GM19239 (cell line): ENCODE measurements around the gene ZNF397.
A peak's percentile ranks its signal among the peaks of the same experiment; 100 is the strongest.
"Not testable (repeated sequence)": the region's sequence is repeated elsewhere in the genome, so short reads cannot be mapped to it uniquely, and the experiment has no call there.

Experiments used
- DNase-seq: peaks from one replicate; pipeline ENCODE4 v3.0.0; 2011; ENCODE audit warnings: low spot score; ENCODE audit not compliant: insufficient read length
- FAIRE-seq: peaks from 2 replicates; lab custom pipeline; 2011; peaks lifted over from hg19 to GRCh38; lab: Jason Lieb, UNC

The ZNF397 gene

GRCh38 chr18:35240664-35241447, at the start of gene ZNF397:
TSS of gene ZNF397 (plus strand) at chr18:35241034. CDS start at chr18:35242471, 1,437 bp downstream.
- DNase-seq (peak; percentile 83), FAIRE-seq (peak; percentile 95)

- FAIRE-seq, result no peak
Measured at GRCh38 chr18:35191698-35192025, 49.2 kb upstream of the ZNF397 start.

DNA sequence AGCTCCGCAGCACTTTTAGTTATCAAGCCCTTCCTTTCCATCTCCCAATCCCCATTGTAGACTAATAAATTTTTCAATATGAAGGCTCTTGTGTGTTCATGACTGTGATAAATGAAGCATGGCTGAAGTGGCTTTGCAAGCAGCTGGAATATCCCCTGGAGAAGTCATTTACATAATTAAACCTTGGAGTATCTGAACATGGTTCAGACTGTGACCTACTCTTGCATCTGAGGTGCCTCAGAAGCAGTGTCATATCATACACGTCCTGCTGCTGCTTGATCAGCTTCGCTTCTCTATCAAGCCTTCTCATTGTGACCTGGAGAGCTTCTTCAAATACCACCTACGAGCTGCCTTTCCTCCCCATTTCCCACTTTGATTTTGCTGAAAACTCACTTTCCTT, 48.4 kb upstream of the ZNF397 start:
- no peak for FAIRE-seq
- DNase-seq, result no peak

More at GRCh38 chr18:35191698-35192025, 49.2 kb upstream of the ZNF397 start:
- no peak for DNase-seq

- FAIRE-seq, result no peak
- no peak for DNase-seq
Measured at GRCh38 chr18:35193316-35193715, 47.5 kb upstream of the ZNF397 start.

GRCh38 chr18:35197296-35197695, 43.5 kb upstream of the ZNF397 start:
- DNase-seq (no peak), FAIRE-seq (no peak)

GRCh38 chr18:35201256-35201931, 39.4 kb upstream of the ZNF397 start:
- no peak for DNase-seq
- FAIRE-seq, result no peak

- DNase-seq (no peak), FAIRE-seq (no peak)
Measured at GRCh38 chr18:35203067-35203466, 37.8 kb upstream of the ZNF397 start.

- no peak for FAIRE-seq
- no peak for DNase-seq
Measured at GRCh38 chr18:35205199-35205712, 35.6 kb upstream of the ZNF397 start.

DNA sequence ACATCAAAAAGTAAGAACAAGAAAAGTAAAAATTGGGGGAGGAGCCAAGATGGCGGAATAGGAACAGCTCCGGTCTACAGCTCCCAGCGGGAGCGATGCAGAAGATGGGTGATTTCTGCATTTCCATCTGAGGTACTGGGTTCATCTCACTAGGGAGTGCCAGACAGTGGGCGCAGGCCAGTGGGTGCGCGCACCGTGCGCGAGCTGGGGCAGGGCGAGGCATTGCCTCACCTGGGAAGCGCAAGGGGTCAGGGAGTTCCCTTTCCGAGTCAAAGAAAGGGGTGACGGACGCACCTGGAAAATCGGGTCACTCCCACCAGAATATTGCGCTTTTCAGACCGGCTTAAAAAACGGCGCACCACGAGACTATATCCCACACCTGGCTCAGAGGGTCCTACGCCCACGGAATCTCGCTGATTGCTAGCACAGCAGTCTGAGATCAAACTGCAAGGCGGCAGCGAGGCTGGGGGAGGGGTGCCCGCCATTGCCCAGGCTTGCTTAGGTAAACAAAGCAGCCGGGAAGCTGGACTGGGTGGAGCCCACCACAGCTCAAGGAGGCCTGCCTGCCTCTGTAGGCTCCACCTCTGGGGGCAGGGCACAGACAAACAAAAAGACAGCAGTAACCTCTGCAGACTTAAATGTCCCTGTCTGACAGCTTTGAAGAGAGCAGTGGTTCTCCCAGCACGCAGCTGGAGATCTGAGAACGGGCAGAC, 34.9 kb upstream of the ZNF397 start:
- FAIRE-seq, DNase-seq: not testable (repeated sequence)

GRCh38 chr18:35215026-35215425, 25.8 kb upstream of the ZNF397 start:
- FAIRE-seq (no peak), DNase-seq (no peak)

DNA sequence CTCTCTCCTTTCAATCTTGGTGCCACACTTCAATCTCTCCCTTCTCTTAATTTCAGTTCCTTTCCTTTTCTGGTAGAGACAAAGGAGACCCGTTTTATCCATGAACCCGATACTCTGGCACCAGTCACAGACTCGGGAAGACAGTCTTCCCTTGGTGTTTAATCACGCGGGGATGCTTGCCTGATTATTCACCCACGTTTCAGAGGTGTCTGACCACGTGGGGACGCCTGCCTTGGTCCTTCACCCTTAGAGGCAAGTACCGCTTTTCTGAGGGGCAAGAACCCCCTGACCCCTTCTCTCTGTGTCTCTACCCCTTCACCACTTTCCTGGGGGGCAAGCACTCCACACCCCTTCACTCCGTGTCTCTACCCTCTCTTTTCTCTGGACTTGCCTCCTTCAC, 24.2 kb upstream of the ZNF397 start:
- FAIRE-seq, DNase-seq: not testable (repeated sequence)

DNA sequence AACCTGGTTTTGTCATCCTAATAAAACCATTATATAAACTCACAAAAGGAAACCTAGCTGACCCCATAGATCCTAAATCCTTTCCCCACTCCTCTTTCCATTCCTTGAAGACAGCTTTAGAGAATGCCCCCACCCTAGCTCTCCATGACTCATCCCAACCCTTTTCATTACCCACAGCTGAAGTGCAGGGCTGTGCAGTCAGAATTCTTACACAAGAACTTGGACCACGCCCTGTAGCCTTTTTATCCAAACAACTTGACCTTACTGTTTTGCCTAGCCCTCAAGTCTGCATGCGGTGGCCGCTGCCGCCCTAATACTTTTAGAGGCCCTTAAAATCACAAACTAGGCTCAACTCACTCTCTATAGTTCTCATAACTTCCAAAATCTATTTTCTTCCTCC, 21.5 kb upstream of the ZNF397 start:
- not testable (repeated sequence) for FAIRE-seq, DNase-seq

GRCh38 chr18:35220424-35220823, 20.4 kb upstream of the ZNF397 start:
- DNase-seq (no peak), FAIRE-seq (no peak)

- DNase-seq, result no peak
- no peak for FAIRE-seq
Measured at GRCh38 chr18:35223797-35224196, 17.0 kb upstream of the ZNF397 start.

DNA sequence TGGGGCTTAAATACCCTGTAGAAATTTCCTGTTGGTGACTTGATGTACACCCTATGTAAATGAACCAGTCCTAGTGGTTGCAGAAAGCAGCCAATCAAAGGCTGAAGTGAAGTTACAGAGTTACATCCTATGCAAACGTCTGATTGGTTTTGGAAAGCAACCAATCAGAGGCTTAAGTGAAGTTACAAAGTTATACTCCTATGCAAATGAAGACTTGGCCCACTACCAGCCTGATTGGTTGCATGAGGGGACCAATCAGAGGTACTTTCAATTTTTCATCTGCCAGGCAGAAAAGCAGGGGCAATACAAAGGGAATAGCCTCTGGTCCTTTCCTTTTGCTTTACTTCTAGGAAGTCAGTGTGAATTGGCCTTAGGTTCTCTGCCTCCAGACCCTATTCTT, 13.6 kb upstream of the ZNF397 start:
- no peak for DNase-seq

DNA sequence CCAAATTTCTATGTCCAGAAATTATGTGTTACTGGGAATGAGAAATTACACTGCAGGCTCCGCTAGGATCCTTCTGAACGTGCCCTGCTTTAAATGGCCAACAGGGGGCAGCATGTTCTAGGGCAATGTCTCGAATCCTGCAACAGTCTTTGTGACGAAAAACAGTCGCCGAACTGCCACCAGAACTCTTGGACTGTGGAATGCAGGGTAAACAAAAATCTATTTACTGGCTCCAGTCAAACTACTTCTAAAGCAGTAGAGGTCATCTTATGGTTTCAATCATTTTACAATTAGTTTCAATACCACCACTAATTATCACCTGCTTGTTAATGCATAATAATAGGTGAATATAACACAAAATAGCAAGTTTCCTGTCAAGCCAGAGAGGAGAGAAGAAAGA, 9.8 kb upstream of the ZNF397 start:
- DNase-seq (peak; percentile 48), FAIRE-seq (peak; percentile 91)

More for the DNA sequence above, 13.6 kb upstream of the ZNF397 start:
- no peak for FAIRE-seq

DNA sequence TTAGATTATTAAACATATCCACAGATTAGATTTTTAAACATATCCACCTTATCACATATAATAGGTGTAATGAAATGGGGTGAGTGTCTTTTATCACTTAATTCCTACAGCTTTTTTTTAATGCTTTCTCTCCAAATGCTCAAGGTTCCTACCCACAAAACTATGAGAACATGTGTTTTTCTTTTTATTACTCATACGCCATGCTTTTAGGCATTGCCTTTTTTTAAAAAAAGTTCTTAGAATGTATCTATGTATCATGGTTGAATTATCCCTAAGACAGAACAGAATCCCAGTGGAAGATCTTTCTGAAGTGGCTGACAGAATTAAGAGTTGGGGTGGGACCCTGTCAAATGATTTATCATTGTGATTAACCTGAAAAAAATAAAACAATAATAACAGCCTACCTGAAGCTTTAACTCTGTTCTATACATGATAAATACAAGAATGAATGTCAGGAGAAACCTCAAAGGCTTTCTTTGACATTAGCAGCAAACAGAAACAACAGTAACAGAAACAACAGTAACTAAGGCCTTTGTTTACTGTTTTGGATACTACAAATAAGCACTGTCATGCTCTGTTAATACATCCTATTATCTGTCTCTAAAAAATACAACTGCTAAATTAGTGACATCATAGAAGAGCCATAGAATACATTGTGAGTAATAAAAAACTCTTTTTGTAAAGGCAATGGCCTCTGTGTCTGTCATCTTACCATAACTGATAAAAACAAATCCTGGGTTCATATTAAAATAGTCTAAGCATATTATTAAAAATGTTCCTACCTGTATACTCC, 4.1 kb upstream of the ZNF397 start:
- FAIRE-seq (no peak), DNase-seq (no peak)

- FAIRE-seq (no peak), DNase-seq (no peak)
Measured at GRCh38 chr18:35239314-35239713, 1.5 kb upstream of the ZNF397 start.

DNA sequence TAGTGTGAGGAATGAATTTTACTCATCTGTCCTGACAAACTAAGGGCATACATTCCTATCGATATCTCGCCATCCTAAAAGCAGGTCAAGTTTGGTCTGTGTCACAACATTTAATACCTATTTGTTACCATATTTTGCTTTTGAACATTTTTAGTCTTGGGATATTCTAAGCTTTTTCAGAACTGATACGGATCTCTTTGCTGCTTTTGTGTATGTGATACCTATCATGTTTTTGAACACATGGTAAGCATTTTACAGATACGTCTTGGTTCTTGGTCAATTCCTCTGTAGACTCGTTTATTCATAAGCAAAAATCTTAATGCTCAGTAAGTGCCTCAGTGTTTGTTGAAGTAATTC, 592 bp downstream of the ZNF397 start:
- FAIRE-seq (peak; percentile 76), DNase-seq (no peak)

- no peak for DNase-seq
- no peak for FAIRE-seq
Measured at GRCh38 chr18:35242426-35242825, 1.6 kb downstream of the ZNF397 start.
